HepG2 (cell line): ENCODE measurements around the gene POLA2. TPM values are rescaled to one million over a fixed set of nuclear protein-coding genes. Genes with fewer than 3 reads are reported as not detected.

Experiments used
- AHR ChIP-seq: IDR thresholded peaks from 2 replicates; pipeline ENCODE4 v1.6.1; 2018; ENCODE audit warnings: missing genetic modification reagents, missing compliant biosample characterization
- ATF7-NPFF ChIP-seq: sonication (generic); formaldehyde crosslinking; IDR thresholded peaks from 2 replicates; pipeline ENCODE4 v1.8.1; 2023; ENCODE audit warnings: mild to moderate bottlenecking, low read depth, missing genetic modification reagents, moderate library complexity
- CEBPZ ChIP-seq: IDR thresholded peaks from 2 replicates; pipeline ENCODE4 v1.6.1; 2012; ENCODE audit warnings: low read length, improper control_type of control experiment
- EED ChIP-seq: sonication (generic); formaldehyde crosslinking; IDR thresholded peaks from 2 replicates; pipeline ENCODE4 v1.5.0; 2020; ENCODE audit warnings: mild to moderate bottlenecking, missing genetic modification reagents
- GTF2F1 ChIP-seq: fragments of 150-350 bp; IDR thresholded peaks from 2 replicates; pipeline ENCODE4 v1.6.1; 2014; ENCODE audit warnings: low read length
- KLF12 ChIP-seq: sonication (generic); formaldehyde crosslinking; IDR thresholded peaks from 2 replicates; pipeline ENCODE4 v1.4.0; 2020; ENCODE audit warnings: missing genetic modification reagents, borderline replicate concordance
- LBX2 ChIP-seq: sonication (generic); formaldehyde crosslinking; IDR thresholded peaks from 2 replicates; pipeline ENCODE4 v1.5.0; 2020; ENCODE audit warnings: missing genetic modification reagents, mild to moderate bottlenecking, borderline replicate concordance
- ONECUT2 ChIP-seq: sonication (generic); formaldehyde crosslinking; IDR thresholded peaks from 2 replicates; pipeline ENCODE4 v1.4.0; 2020; ENCODE audit warnings: missing genetic modification reagents
- POLR2A ChIP-seq, 2 experiments: IDR thresholded peaks; 2 replicates each; pipeline ENCODE4 v1.6.1; 2011; ENCODE audit warnings: low read depth in 2 of 2, low read length in 2 of 2, mild to moderate bottlenecking in 1 of 2, moderate library complexity in 1 of 2; ENCODE audit not compliant: insufficient read depth in 1 of 2
- SP2 ChIP-seq: sonication (generic); formaldehyde crosslinking; IDR thresholded peaks from 2 replicates; pipeline ENCODE4 v1.5.1; 2020; ENCODE audit warnings: mild to moderate bottlenecking, missing genetic modification reagents
- TFAP4 ChIP-seq: sonication (generic); IDR thresholded peaks from 2 replicates; pipeline ENCODE4 v1.6.1; 2016; ENCODE audit warnings: low read depth, borderline replicate concordance
- THAP8 ChIP-seq: sonication (generic); formaldehyde crosslinking; IDR thresholded peaks from 2 replicates; pipeline ENCODE4 v1.5.1; 2020; ENCODE audit warnings: missing genetic modification reagents, mild to moderate bottlenecking, borderline replicate concordance
- UBTF ChIP-seq: sonication (generic); formaldehyde crosslinking; IDR thresholded peaks from 2 replicates; pipeline ENCODE4 v1.4.0; 2020; ENCODE audit warnings: mild to moderate bottlenecking, missing genetic modification reagents
- ZNF276 ChIP-seq: sonication (generic); formaldehyde crosslinking; IDR thresholded peaks from 2 replicates; pipeline ENCODE4 v1.4.0; 2020; ENCODE audit warnings: mild to moderate bottlenecking, low read depth, missing genetic modification reagents
- ZNF30 ChIP-seq: sonication (generic); formaldehyde crosslinking; IDR thresholded peaks from 2 replicates; pipeline ENCODE4 v1.5.0; 2020; ENCODE audit warnings: mild to moderate bottlenecking, missing genetic modification reagents
- ZNF484 ChIP-seq: sonication (generic); formaldehyde crosslinking; IDR thresholded peaks from 2 replicates; pipeline ENCODE4 v1.5.1; 2020; ENCODE audit warnings: mild to moderate bottlenecking, low read depth, missing genetic modification reagents, borderline replicate concordance
- ZNF558 ChIP-seq: sonication (generic); formaldehyde crosslinking; IDR thresholded peaks from 2 replicates; pipeline ENCODE4 v1.9.0; 2022; ENCODE audit warnings: mild to moderate bottlenecking, missing genetic modification reagents, borderline replicate concordance
- ZNF589 ChIP-seq: sonication (generic); formaldehyde crosslinking; conservative IDR thresholded peaks from 2 replicates; pipeline ENCODE4 v1.8.0; 2022; ENCODE audit warnings: mild to moderate bottlenecking, moderate library complexity, missing genetic modification reagents
- ZNF773 ChIP-seq: sonication (generic); formaldehyde crosslinking; IDR thresholded peaks from 2 replicates; pipeline ENCODE4 v1.4.0; 2020; ENCODE audit warnings: missing genetic modification reagents, borderline replicate concordance
- polyA plus RNA-seq, 8 experiments: library from polyadenylated mRNA; depleted of rRNA in 3 of 8; stranded (reverse) in 7 of 8; unstranded in 1 of 8; fragments of >200 nt; fragmentation: Illumina TruSeq in 4 of 8; extraction: Trizol in 4 of 8; gene quantifications; 2 replicates each; pipeline versions ENCODE4 v1.2.1 to v1.2.3, GENCODE V29; 2011 to 2016; ENCODE audit warnings: low read depth in 4 of 8, missing spikeins in 1 of 8, mixed read lengths in 1 of 8; ENCODE audit not compliant: insufficient read depth in 1 of 8
- total RNA-seq, 5 experiments: library from RNA; depleted of rRNA; stranded (reverse); fragments of >200 nt; fragmentation: Illumina TruSeq; extraction: Trizol; gene quantifications; 2 replicates each; pipeline ENCODE4 v1.2.3, GENCODE V29; 2016; ENCODE audit warnings: low read depth in 1 of 5

Gene POLA2
- total and polyA plus RNA-seq, 2 of the 13 experiments (the other 11 are each of a cell fraction or from before 2014, with no cell fraction given), result 9.7 to 15.6 TPM

GRCh38 chr11:65261591-65262380, at the start of gene POLA2 (continued):
- TF ChIP-seq ZNF773 (CRISPR knock-in tag), result no peak
- TF ChIP-seq SP2 (CRISPR knock-in tag), result no peak
- no peak for TF ChIP-seq ONECUT2
- peak; percentile 57; the same call in 1 of the 2 replicates for TF ChIP-seq LBX2
- TF ChIP-seq ZNF276 (CRISPR knock-in tag), result 0 out of 2 replicates have a peak, but pooled peaks have one; percentile 2
- TF ChIP-seq ZNF589 (CRISPR knock-in tag), result no peak
- no peak for TF ChIP-seq ZNF484 (CRISPR knock-in tag)
- TF ChIP-seq TFAP4, result peak; percentile 61; the same call in 1 of the 2 replicates
- TF ChIP-seq AHR (CRISPR knock-in tag), result no peak
- peak; percentile 33; the same call in 1 of the 2 replicates for TF ChIP-seq UBTF (CRISPR knock-in tag)
- no peak; the same call in 1 of the 2 replicates for TF ChIP-seq ATF7-NPFF (CRISPR knock-in tag)
- TF ChIP-seq CEBPZ, result no peak
- no peak for TF ChIP-seq KLF12
- TF ChIP-seq EED (CRISPR knock-in tag), result no peak
- TF ChIP-seq GTF2F1, result no peak
- peak; percentile 86 to 89 for TF ChIP-seq POLR2A (IDR thresholded peaks at IDR 0.05; ENCODE audit: insufficient read depth in 1 of 2, low read depth in 2 of 2, low read length in 2 of 2)
- no peak for TF ChIP-seq THAP8 (CRISPR knock-in tag)
- TF ChIP-seq ZNF30 (CRISPR knock-in tag), result no peak
- TF ChIP-seq ZNF558 (CRISPR knock-in tag), result 0 out of 2 replicates have a peak, but pooled peaks have one; percentile 18
